ENCODE data around the gene MAPKAP1.

The MAPKAP1 gene

GRCh38 chr9:125580701-125581286 is 126.2 kb downstream of the MAPKAP1 start:
- no peak for ATAC-seq
- no peak for TF ChIP-seq CSRNP3 (CRISPR knock-in tag; IDR thresholded peaks at IDR 0.05)
- TF ChIP-seq SNAI2 (CRISPR knock-in tag; IDR thresholded peaks at IDR 0.05): no peak
- TF ChIP-seq TOX (CRISPR knock-in tag; IDR thresholded peaks at IDR 0.05; ENCODE audit: borderline replicate concordance): no peak

GRCh38 chr9:125579030-125579932 is 127.7 kb downstream of the MAPKAP1 start:
- no peak for ATAC-seq
- TF ChIP-seq ZNF565 (CRISPR knock-in tag; conservative IDR thresholded peaks at IDR 0.05; ENCODE audit: low read depth) (no peak), ISL1 (CRISPR knock-in tag; IDR thresholded peaks at IDR 0.05) (no peak), ZNF8 (CRISPR knock-in tag; IDR thresholded peaks at IDR 0.05) (no peak), PPARA (CRISPR knock-in tag; IDR thresholded peaks at IDR 0.05; ENCODE audit: borderline replicate concordance) (no peak), ZC3H10 (CRISPR knock-in tag; IDR thresholded peaks at IDR 0.05) (no peak), TSHZ2 (CRISPR knock-in tag; IDR thresholded peaks at IDR 0.05) (no peak), TOX (CRISPR knock-in tag; IDR thresholded peaks at IDR 0.05; ENCODE audit: borderline replicate concordance) (no peak), BACH2 (CRISPR knock-in tag; IDR thresholded peaks at IDR 0.05; ENCODE audit: borderline replicate concordance) (no peak), GLIS3 (CRISPR knock-in tag; IDR thresholded peaks at IDR 0.05) (no peak), OSR1 (CRISPR knock-in tag; IDR thresholded peaks at IDR 0.05) (no peak), ZNF70 (CRISPR knock-in tag; IDR thresholded peaks at IDR 0.05) (no peak), CREB5 (CRISPR knock-in tag; IDR thresholded peaks at IDR 0.05; ENCODE audit: low read depth) (no peak), RARB (CRISPR knock-in tag; IDR thresholded peaks at IDR 0.05) (no peak), CSRNP3 (CRISPR knock-in tag; IDR thresholded peaks at IDR 0.05) (no peak), POU6F1 (CRISPR knock-in tag; IDR thresholded peaks at IDR 0.05; ENCODE audit: borderline replicate concordance, low read depth) (no peak), CSDC2 (CRISPR knock-in tag; IDR thresholded peaks at IDR 0.05) (no peak), PATZ1 (CRISPR knock-in tag; IDR thresholded peaks at IDR 0.05; ENCODE audit: borderline replicate concordance) (no peak)
